DMS 273 (cell line): ENCODE measurements around the gene TRIM24.

Experiments
- DNase-seq: peaks from one replicate; lab custom pipeline; 2025; ENCODE audit not compliant: unreplicated experiment; lab: John Stamatoyannopoulos, UW

TRIM24 gene

GRCh38 chr7:138570715-138571114 lies 110.7 kb downstream of the TRIM24 start:
- DNase-seq, result no peak

- no peak for DNase-seq
These were observed 113.7 kb downstream of the TRIM24 start for GRCh38 chr7:138573741-138574140.

- no peak for DNase-seq
These were observed 115.9 kb downstream of the TRIM24 start for GRCh38 chr7:138575897-138576428.

GRCh38 chr7:138579136-138579535 lies 119.1 kb downstream of the TRIM24 start:
- DNase-seq, result no peak

- DNase-seq, result no peak
These were observed 119.6 kb downstream of the TRIM24 start for GRCh38 chr7:138579671-138580070.

GRCh38 chr7:138581065-138581464 lies 121.0 kb downstream of the TRIM24 start:
- DNase-seq, result no peak

- DNase-seq, result no peak
These were observed 124.2 kb downstream of the TRIM24 start for GRCh38 chr7:138584283-138584682.

- no peak for DNase-seq
These were observed 124.6 kb downstream of the TRIM24 start for GRCh38 chr7:138584696-138585095.

GRCh38 chr7:138585283-138585993 lies 125.4 kb downstream of the TRIM24 start:
- no peak for DNase-seq

- DNase-seq, result no peak
These were observed 127.4 kb downstream of the TRIM24 start for GRCh38 chr7:138587485-138587884.

- DNase-seq, result no peak
These were observed 128.9 kb downstream of the TRIM24 start for GRCh38 chr7:138588986-138589385.

GRCh38 chr7:138590154-138590553 lies 130.1 kb downstream of the TRIM24 start:
- DNase-seq, result no peak

GRCh38 chr7:138595454-138595853 lies 135.4 kb downstream of the TRIM24 start:
- no peak for DNase-seq

GRCh38 chr7:138602451-138602850 lies 142.4 kb downstream of the TRIM24 start:
- DNase-seq, result no peak

GRCh38 chr7:138603549-138604318 lies 143.7 kb downstream of the TRIM24 start:
- no peak for DNase-seq

GRCh38 chr7:138606236-138606635 lies 146.2 kb downstream of the TRIM24 start:
- DNase-seq, result no peak

GRCh38 chr7:138607216-138608126 lies 147.4 kb downstream of the TRIM24 start:
- no peak for DNase-seq

- DNase-seq, result no peak
These were observed 148.2 kb downstream of the TRIM24 start for GRCh38 chr7:138608275-138608674.

GRCh38 chr7:138610671-138611170 lies 150.7 kb downstream of the TRIM24 start:
- DNase-seq, result no peak

GRCh38 chr7:138613630-138614029 lies 153.6 kb downstream of the TRIM24 start:
- no peak for DNase-seq

- no peak for DNase-seq
These were observed 156.0 kb downstream of the TRIM24 start for GRCh38 chr7:138616085-138616484.
